ENCODE results near the gene BMPR1A. TPM values are rescaled to one million over a fixed set of nuclear protein-coding genes. Genes with fewer than 3 reads are reported as not detected.

BMPR1A gene
- total RNA-seq, 1 donor from 2014 or later: 42.3 TPM

- Histone ChIP-seq H3K4me1 (ENCODE audit: control insufficient read depth in 3 of 3, insufficient read depth in 3 of 3, low read length in 3 of 3) (peaks cover 32 to 60% (median 38%) of the 10 kb centered on the region in 3 donors), H3K27me3 (ENCODE audit: control insufficient read depth in 3 of 3, insufficient read depth in 3 of 3, low read length in 3 of 3) (no peaks in the 10 kb centered on the region)
These were observed 924 bp downstream of the BMPR1A start for GRCh38 chr10:86757113-86757972.

GRCh38 chr10:86758189-86759072, 2.0 kb downstream of the BMPR1A start:
- H3K9me3 ChIP-seq (ENCODE audit: control insufficient read depth in 3 of 3, low read length in 3 of 3): no peaks in the 10 kb centered on the region
- no peaks in the 10 kb centered on the region for H3K36me3 ChIP-seq (ENCODE audit: control insufficient read depth in 3 of 3, insufficient read depth in 3 of 3, low read length in 3 of 3)
- H3K4me1 ChIP-seq (ENCODE audit: control insufficient read depth in 3 of 3, insufficient read depth in 3 of 3, low read length in 3 of 3): peaks cover 23 to 52% (median 27%) of the 10 kb centered on the region in 3 donors
- H3K27me3 ChIP-seq (ENCODE audit: control insufficient read depth in 3 of 3, insufficient read depth in 3 of 3, low read length in 3 of 3): no peaks in the 10 kb centered on the region
- peak overlapping the region; percentile 86 to 88 (median 86) for H3K9ac ChIP-seq (ENCODE audit: low read depth in 1 of 3, low read length in 3 of 3)
- H3K27ac ChIP-seq (ENCODE audit: low read depth, low read length): peak overlapping the region; percentile 100
- H3K4me3 ChIP-seq (ENCODE audit: low read length in 3 of 3): peak overlapping the region; percentile 67 to 81 (median 75)

More at GRCh38 chr10:86757113-86757972, 924 bp downstream of the BMPR1A start:
- peak overlapping the region; percentile 100 for H3K27ac ChIP-seq (ENCODE audit: low read depth, low read length)
- peak overlapping the region; percentile 86 to 88 (median 86) for H3K9ac ChIP-seq (ENCODE audit: low read depth in 1 of 3, low read length in 3 of 3)
- H3K36me3 ChIP-seq (ENCODE audit: control insufficient read depth in 3 of 3, insufficient read depth in 3 of 3, low read length in 3 of 3): no peaks in the 10 kb centered on the region
- no peaks in the 10 kb centered on the region for H3K9me3 ChIP-seq (ENCODE audit: control insufficient read depth in 3 of 3, low read length in 3 of 3)
- H3K4me3 ChIP-seq (ENCODE audit: low read length in 3 of 3): peak overlapping the region; percentile 67 to 81 (median 75)

GRCh38 chr10:86759073-86759672, 2.8 kb downstream of the BMPR1A start:
- H3K9ac ChIP-seq (ENCODE audit: low read depth in 1 of 3, low read length in 3 of 3): peak overlapping the region in 2 of 3 donors; percentile 14 to 20
- peak overlapping the region; percentile 27 for H3K27ac ChIP-seq (ENCODE audit: low read depth, low read length)
- no peaks in the 10 kb centered on the region for H3K9me3 ChIP-seq (ENCODE audit: control insufficient read depth in 3 of 3, low read length in 3 of 3)
- H3K27me3 ChIP-seq (ENCODE audit: control insufficient read depth in 3 of 3, insufficient read depth in 3 of 3, low read length in 3 of 3): no peaks in the 10 kb centered on the region
- no peaks in the 10 kb centered on the region for H3K36me3 ChIP-seq (ENCODE audit: control insufficient read depth in 3 of 3, insufficient read depth in 3 of 3, low read length in 3 of 3)
- peaks cover 17 to 45% (median 21%) of the 10 kb centered on the region in 3 donors for H3K4me1 ChIP-seq (ENCODE audit: control insufficient read depth in 3 of 3, insufficient read depth in 3 of 3, low read length in 3 of 3)
- H3K4me3 ChIP-seq (ENCODE audit: low read length in 3 of 3): peak overlapping the region in 2 of 3 donors; percentile 20 to 81

GRCh38 chr10:86763404-86763803, 7.0 kb downstream of the BMPR1A start:
- Histone ChIP-seq H3K27ac (ENCODE audit: low read depth, low read length) (no peak overlapping the region), H3K9me3 (ENCODE audit: control insufficient read depth in 3 of 3, low read length in 3 of 3) (no peaks in the 10 kb centered on the region), H3K9ac (ENCODE audit: low read depth in 1 of 3, low read length in 3 of 3) (no peak overlapping the region), H3K36me3 (ENCODE audit: control insufficient read depth in 3 of 3, insufficient read depth in 3 of 3, low read length in 3 of 3) (no peaks in the 10 kb centered on the region), H3K27me3 (ENCODE audit: control insufficient read depth in 3 of 3, insufficient read depth in 3 of 3, low read length in 3 of 3) (no peaks in the 10 kb centered on the region), H3K4me1 (ENCODE audit: control insufficient read depth in 3 of 3, insufficient read depth in 3 of 3, low read length in 3 of 3) (peaks cover 11 to 35% (median 11%) of the 10 kb centered on the region in 3 donors), H3K4me3 (ENCODE audit: low read length in 3 of 3) (no peak overlapping the region)

GRCh38 chr10:86765548-86765947, 9.1 kb downstream of the BMPR1A start:
- H3K27ac ChIP-seq (ENCODE audit: low read depth, low read length): no peak overlapping the region
- H3K27me3 ChIP-seq (ENCODE audit: control insufficient read depth in 3 of 3, insufficient read depth in 3 of 3, low read length in 3 of 3): no peaks in the 10 kb centered on the region
- H3K4me1 ChIP-seq (ENCODE audit: control insufficient read depth in 3 of 3, insufficient read depth in 3 of 3, low read length in 3 of 3): peaks cover 30 to 38% (median 30%) of the 10 kb centered on the region in 3 donors
- H3K36me3 ChIP-seq (ENCODE audit: control insufficient read depth in 3 of 3, insufficient read depth in 3 of 3, low read length in 3 of 3): no peaks in the 10 kb centered on the region
- H3K9me3 ChIP-seq (ENCODE audit: control insufficient read depth in 3 of 3, low read length in 3 of 3): no peaks in the 10 kb centered on the region
- no peak overlapping the region for H3K9ac ChIP-seq (ENCODE audit: low read depth in 1 of 3, low read length in 3 of 3)
- no peak overlapping the region for H3K4me3 ChIP-seq (ENCODE audit: low read length in 3 of 3)

GRCh38 chr10:86768412-86769062, 12.1 kb downstream of the BMPR1A start:
- Histone ChIP-seq H3K9me3 (ENCODE audit: control insufficient read depth in 3 of 3, low read length in 3 of 3) (no peaks in the 10 kb centered on the region), H3K36me3 (ENCODE audit: control insufficient read depth in 3 of 3, insufficient read depth in 3 of 3, low read length in 3 of 3) (no peaks in the 10 kb centered on the region), H3K4me1 (ENCODE audit: control insufficient read depth in 3 of 3, insufficient read depth in 3 of 3, low read length in 3 of 3) (peaks cover 19 to 27% (median 25%) of the 10 kb centered on the region in 3 donors)

GRCh38 chr10:86769991-86770390, 13.6 kb downstream of the BMPR1A start:
- Histone ChIP-seq H3K36me3 (ENCODE audit: control insufficient read depth in 3 of 3, insufficient read depth in 3 of 3, low read length in 3 of 3) (no peaks in the 10 kb centered on the region), H3K27me3 (ENCODE audit: control insufficient read depth in 3 of 3, insufficient read depth in 3 of 3, low read length in 3 of 3) (no peaks in the 10 kb centered on the region), H3K27ac (ENCODE audit: low read depth, low read length) (no peak overlapping the region), H3K4me1 (ENCODE audit: control insufficient read depth in 3 of 3, insufficient read depth in 3 of 3, low read length in 3 of 3) (peaks cover 21 to 31% (median 25%) of the 10 kb centered on the region in 3 donors), H3K9ac (ENCODE audit: low read depth in 1 of 3, low read length in 3 of 3) (no peak overlapping the region), H3K9me3 (ENCODE audit: control insufficient read depth in 3 of 3, low read length in 3 of 3) (no peaks in the 10 kb centered on the region), H3K4me3 (ENCODE audit: low read length in 3 of 3) (no peak overlapping the region)

More at GRCh38 chr10:86768412-86769062, 12.1 kb downstream of the BMPR1A start:
- no peaks in the 10 kb centered on the region for H3K27me3 ChIP-seq (ENCODE audit: control insufficient read depth in 3 of 3, insufficient read depth in 3 of 3, low read length in 3 of 3)
- no peak overlapping the region for H3K4me3 ChIP-seq (ENCODE audit: low read length in 3 of 3)
- H3K27ac ChIP-seq (ENCODE audit: low read depth, low read length): no peak overlapping the region
- H3K9ac ChIP-seq (ENCODE audit: low read depth in 1 of 3, low read length in 3 of 3): no peak overlapping the region

GRCh38 chr10:86770412-86770960, 14.1 kb downstream of the BMPR1A start:
- H3K9ac ChIP-seq (ENCODE audit: low read depth in 1 of 3, low read length in 3 of 3): no peak overlapping the region
- no peak overlapping the region for H3K4me3 ChIP-seq (ENCODE audit: low read length in 3 of 3)
- no peak overlapping the region for H3K27ac ChIP-seq (ENCODE audit: low read depth, low read length)
- H3K4me1 ChIP-seq (ENCODE audit: control insufficient read depth in 3 of 3, insufficient read depth in 3 of 3, low read length in 3 of 3): peaks cover 25 to 35% (median 26%) of the 10 kb centered on the region in 3 donors
- H3K27me3 ChIP-seq (ENCODE audit: control insufficient read depth in 3 of 3, insufficient read depth in 3 of 3, low read length in 3 of 3): no peaks in the 10 kb centered on the region
- H3K36me3 ChIP-seq (ENCODE audit: control insufficient read depth in 3 of 3, insufficient read depth in 3 of 3, low read length in 3 of 3): no peaks in the 10 kb centered on the region
- no peaks in the 10 kb centered on the region for H3K9me3 ChIP-seq (ENCODE audit: control insufficient read depth in 3 of 3, low read length in 3 of 3)

- Histone ChIP-seq H3K27ac (ENCODE audit: low read depth, low read length) (no peak overlapping the region), H3K4me1 (ENCODE audit: control insufficient read depth in 3 of 3, insufficient read depth in 3 of 3, low read length in 3 of 3) (peaks cover 22 to 32% (median 31%) of the 10 kb centered on the region in 3 donors), H3K9ac (ENCODE audit: low read depth in 1 of 3, low read length in 3 of 3) (no peak overlapping the region), H3K9me3 (ENCODE audit: control insufficient read depth in 3 of 3, low read length in 3 of 3) (no peaks in the 10 kb centered on the region), H3K27me3 (ENCODE audit: control insufficient read depth in 3 of 3, insufficient read depth in 3 of 3, low read length in 3 of 3) (no peaks in the 10 kb centered on the region), H3K4me3 (ENCODE audit: low read length in 3 of 3) (no peak overlapping the region), H3K36me3 (ENCODE audit: control insufficient read depth in 3 of 3, insufficient read depth in 3 of 3, low read length in 3 of 3) (no peaks in the 10 kb centered on the region)
These were observed 17.1 kb downstream of the BMPR1A start for GRCh38 chr10:86773498-86773897.
